BLaER1 (cell line): ENCODE measurements around the gene VPS54.
A peak's percentile ranks its signal among the peaks of the same experiment; 100 is the strongest.

Experiments
- H3K27ac ChIP-seq: shearing (Covaris generic); formaldehyde crosslinking; 2 replicates; pipeline ENCODE4 v1.8.1; 2022
- H3K27me3 ChIP-seq: shearing (Covaris generic); formaldehyde crosslinking; 2 replicates; pipeline ENCODE4 v1.8.1; 2022
- H3K36me3 ChIP-seq: shearing (Covaris generic); formaldehyde crosslinking; 2 replicates; pipeline ENCODE4 v1.8.1; 2022
- H3K4me1 ChIP-seq: shearing (Covaris generic); formaldehyde crosslinking; 2 replicates; pipeline ENCODE4 v1.8.1; 2022
- H3K4me2 ChIP-seq: shearing (Covaris generic); formaldehyde crosslinking; 2 replicates; pipeline ENCODE4 v1.8.1; 2022
- H3K4me3 ChIP-seq: shearing (Covaris generic); formaldehyde crosslinking; 2 replicates; pipeline ENCODE4 v1.8.1; 2022
- H3K9ac ChIP-seq: shearing (Covaris generic); formaldehyde crosslinking; 2 replicates; pipeline ENCODE4 v1.8.1; 2022
- H3K9me3 ChIP-seq: shearing (Covaris generic); formaldehyde crosslinking; 2 replicates; pipeline ENCODE4 v1.8.1; 2022
- H4K20me1 ChIP-seq: shearing (Covaris generic); formaldehyde crosslinking; 2 replicates; pipeline ENCODE4 v1.8.1; 2022
- Cebpa-rat ChIP-seq: shearing (Covaris generic); IDR thresholded peaks from 2 replicates; pipeline ENCODE4 v1.8.1; 2022

Gene VPS54

DNA sequence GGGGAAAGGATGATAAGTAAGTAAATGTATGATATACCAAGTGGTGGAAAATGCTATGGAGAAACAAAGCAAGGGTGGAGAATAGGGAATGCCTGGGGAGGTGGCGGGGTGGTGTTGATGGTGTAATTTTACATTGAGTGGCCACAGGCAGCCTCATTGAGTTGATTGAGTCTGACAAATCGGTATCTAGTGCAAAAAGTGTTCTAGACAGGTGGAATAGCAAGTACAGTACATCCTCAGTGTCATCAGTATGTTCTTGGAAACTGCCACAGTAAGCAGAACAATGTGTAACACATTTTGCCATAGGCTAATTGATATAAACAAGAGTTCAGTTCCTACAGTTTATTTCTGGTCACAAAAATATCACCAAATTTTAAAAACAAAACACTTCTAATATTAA is 131.2 kb downstream of the VPS54 start:
- Histone ChIP-seq H3K4me2 (no peak overlapping the region), H3K4me1 (no peaks in the 10 kb centered on the region), H3K36me3 (peaks cover 94% of the 10 kb centered on the region), H3K27me3 (no peaks in the 10 kb centered on the region), H3K27ac (no peak overlapping the region), H3K4me3 (no peak overlapping the region), H4K20me1 (peaks cover 11% of the 10 kb centered on the region; the same call in 1 of the 2 replicates), H3K9me3 (no peaks in the 10 kb centered on the region), H3K9ac (no peak overlapping the region)
- no peak for TF ChIP-seq Cebpa-rat

GRCh38 chr2:63886445-63886844 is 132.8 kb downstream of the VPS54 start:
- Histone ChIP-seq H3K27ac (no peak overlapping the region), H3K27me3 (no peaks in the 10 kb centered on the region), H3K36me3 (peaks cover 95% of the 10 kb centered on the region), H3K9me3 (no peaks in the 10 kb centered on the region), H3K4me2 (no peak overlapping the region), H3K9ac (no peak overlapping the region), H4K20me1 (peaks cover 11% of the 10 kb centered on the region; the same call in 1 of the 2 replicates), H3K4me3 (no peak overlapping the region), H3K4me1 (no peaks in the 10 kb centered on the region)
- TF ChIP-seq Cebpa-rat: no peak

GRCh38 chr2:63882395-63883105 is 136.7 kb downstream of the VPS54 start:
- no peak overlapping the region for H3K4me2 ChIP-seq
- H3K9ac ChIP-seq: no peak overlapping the region
- no peaks in the 10 kb centered on the region for H3K9me3 ChIP-seq
- H3K27ac ChIP-seq: no peak overlapping the region
- no peaks in the 10 kb centered on the region for H3K27me3 ChIP-seq
- H3K36me3 ChIP-seq: peaks cover 82% of the 10 kb centered on the region
- no peaks in the 10 kb centered on the region for H3K4me1 ChIP-seq
- no peak for TF ChIP-seq Cebpa-rat
- 0 out of 2 replicates have a peak, but pooled peaks cover 4% of the 10 kb centered on the region for H4K20me1 ChIP-seq
- H3K4me3 ChIP-seq: no peak overlapping the region

GRCh38 chr2:63881205-63881604 is 138.0 kb downstream of the VPS54 start:
- no peaks in the 10 kb centered on the region for H3K27me3 ChIP-seq
- H3K4me3 ChIP-seq: no peak overlapping the region
- H3K4me2 ChIP-seq: no peak overlapping the region
- H3K27ac ChIP-seq: no peak overlapping the region
- peaks cover 11% of the 10 kb centered on the region for H3K4me1 ChIP-seq
- H4K20me1 ChIP-seq: peaks cover 4% of the 10 kb centered on the region; the same call in 1 of the 2 replicates
- no peak overlapping the region for H3K9ac ChIP-seq
- H3K9me3 ChIP-seq: no peaks in the 10 kb centered on the region
- no peak for TF ChIP-seq Cebpa-rat
- peaks cover 75% of the 10 kb centered on the region for H3K36me3 ChIP-seq

- H3K36me3 ChIP-seq: peaks cover 72% of the 10 kb centered on the region
- no peaks in the 10 kb centered on the region for H3K27me3 ChIP-seq
- H3K4me2 ChIP-seq: no peak overlapping the region
- peaks cover 4% of the 10 kb centered on the region; the same call in 1 of the 2 replicates for H4K20me1 ChIP-seq
- H3K9ac ChIP-seq: no peak overlapping the region
- no peak overlapping the region for H3K27ac ChIP-seq
- no peak overlapping the region for H3K4me3 ChIP-seq
- peaks cover 17% of the 10 kb centered on the region for H3K4me1 ChIP-seq
- TF ChIP-seq Cebpa-rat: no peak
- no peaks in the 10 kb centered on the region for H3K9me3 ChIP-seq
Observed at GRCh38 chr2:63880625-63881024, 138.6 kb downstream of the VPS54 start.

- Histone ChIP-seq H3K27me3 (no peaks in the 10 kb centered on the region), H3K4me3 (no peak overlapping the region), H3K9me3 (no peaks in the 10 kb centered on the region), H3K4me2 (no peak overlapping the region), H3K27ac (no peak overlapping the region), H3K4me1 (peaks cover 23% of the 10 kb centered on the region), H3K9ac (no peak overlapping the region), H3K36me3 (peaks cover 65% of the 10 kb centered on the region), H4K20me1 (peaks cover 4% of the 10 kb centered on the region; the same call in 1 of the 2 replicates)
- TF ChIP-seq Cebpa-rat: no peak
Observed at GRCh38 chr2:63879876-63880433, 139.3 kb downstream of the VPS54 start.

- H3K27me3 ChIP-seq: no peaks in the 10 kb centered on the region
- no peak overlapping the region for H3K4me3 ChIP-seq
- peaks cover 4% of the 10 kb centered on the region; the same call in 1 of the 2 replicates for H4K20me1 ChIP-seq
- TF ChIP-seq Cebpa-rat: no peak
- H3K27ac ChIP-seq: no peak overlapping the region
- no peak overlapping the region for H3K9ac ChIP-seq
- H3K4me1 ChIP-seq: peaks cover 33% of the 10 kb centered on the region
- H3K36me3 ChIP-seq: peaks cover 64% of the 10 kb centered on the region
- peaks cover 12% of the 10 kb centered on the region for H3K9me3 ChIP-seq
- H3K4me2 ChIP-seq: no peak overlapping the region
Observed at GRCh38 chr2:63878486-63878885, 140.7 kb downstream of the VPS54 start.

GRCh38 chr2:63876311-63876710 is 142.9 kb downstream of the VPS54 start:
- Histone ChIP-seq H3K9me3 (peaks cover 34% of the 10 kb centered on the region), H3K9ac (peak overlapping the region; percentile 54), H3K36me3 (peaks cover 64% of the 10 kb centered on the region), H3K27ac (peak overlapping the region; percentile 54; the same call in 1 of the 2 replicates), H3K27me3 (no peaks in the 10 kb centered on the region), H3K4me3 (no peak overlapping the region), H3K4me2 (peak overlapping the region; percentile 74), H3K4me1 (peaks cover 33% of the 10 kb centered on the region), H4K20me1 (peaks cover 4% of the 10 kb centered on the region; the same call in 1 of the 2 replicates)
- no peak for TF ChIP-seq Cebpa-rat

DNA sequence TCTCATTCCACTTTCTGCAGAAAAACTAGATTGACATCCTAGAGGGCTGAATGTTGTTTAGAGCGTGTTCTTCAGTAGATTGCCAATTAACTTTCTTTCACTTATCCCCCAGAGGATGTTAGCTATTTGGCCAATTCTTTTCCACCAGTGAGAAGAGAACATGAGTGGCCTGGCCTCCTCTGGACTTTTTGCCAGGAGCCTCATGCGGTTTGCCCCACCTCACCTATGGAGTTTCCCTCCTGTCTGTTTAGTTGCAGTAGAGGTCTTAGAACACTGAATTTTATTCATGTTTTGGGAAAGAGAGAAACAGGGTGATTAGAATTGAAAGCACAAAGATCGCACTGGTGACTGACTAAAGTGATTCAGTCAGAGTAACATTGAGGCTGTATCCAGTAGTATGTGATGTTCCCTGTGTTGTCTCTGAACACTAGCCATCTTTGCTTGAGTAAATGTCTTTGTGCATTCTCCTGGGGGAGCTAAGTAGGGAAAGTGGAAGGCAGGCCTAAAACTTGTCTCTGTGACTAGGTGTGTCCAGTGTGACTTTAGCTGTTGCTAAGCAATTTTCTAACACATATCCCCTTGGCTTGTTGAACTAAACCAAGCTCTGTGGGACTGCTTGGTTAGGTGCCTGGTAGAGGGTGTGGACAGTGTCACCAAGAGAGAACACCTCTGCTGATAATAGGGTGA is 143.5 kb downstream of the VPS54 start:
- H3K4me2 ChIP-seq: peak overlapping the region; percentile 74
- H3K27me3 ChIP-seq: no peaks in the 10 kb centered on the region
- peaks cover 63% of the 10 kb centered on the region for H3K36me3 ChIP-seq
- no peak for TF ChIP-seq Cebpa-rat
- peak overlapping the region; percentile 54 for H3K9ac ChIP-seq
- H3K4me3 ChIP-seq: no peak overlapping the region
- peak overlapping the region; percentile 54; the same call in 1 of the 2 replicates for H3K27ac ChIP-seq
- H3K4me1 ChIP-seq: peaks cover 33% of the 10 kb centered on the region
- H4K20me1 ChIP-seq: peaks cover 2% of the 10 kb centered on the region; the same call in 1 of the 2 replicates
- H3K9me3 ChIP-seq: peaks cover 40% of the 10 kb centered on the region

GRCh38 chr2:63875131-63875527 is 144.1 kb downstream of the VPS54 start:
- H3K4me2 ChIP-seq: peak overlapping the region; percentile 74
- H3K27ac ChIP-seq: no peak overlapping the region
- no peaks in the 10 kb centered on the region; the same call in 1 of the 2 replicates for H4K20me1 ChIP-seq
- H3K27me3 ChIP-seq: no peaks in the 10 kb centered on the region
- TF ChIP-seq Cebpa-rat: no peak
- H3K36me3 ChIP-seq: peaks cover 60% of the 10 kb centered on the region
- no peak overlapping the region for H3K9ac ChIP-seq
- no peak overlapping the region for H3K4me3 ChIP-seq
- H3K4me1 ChIP-seq: peaks cover 33% of the 10 kb centered on the region
- peaks cover 42% of the 10 kb centered on the region for H3K9me3 ChIP-seq
